ENCODE measurements around the gene LAPTM5.

The LAPTM5 gene

DNA sequence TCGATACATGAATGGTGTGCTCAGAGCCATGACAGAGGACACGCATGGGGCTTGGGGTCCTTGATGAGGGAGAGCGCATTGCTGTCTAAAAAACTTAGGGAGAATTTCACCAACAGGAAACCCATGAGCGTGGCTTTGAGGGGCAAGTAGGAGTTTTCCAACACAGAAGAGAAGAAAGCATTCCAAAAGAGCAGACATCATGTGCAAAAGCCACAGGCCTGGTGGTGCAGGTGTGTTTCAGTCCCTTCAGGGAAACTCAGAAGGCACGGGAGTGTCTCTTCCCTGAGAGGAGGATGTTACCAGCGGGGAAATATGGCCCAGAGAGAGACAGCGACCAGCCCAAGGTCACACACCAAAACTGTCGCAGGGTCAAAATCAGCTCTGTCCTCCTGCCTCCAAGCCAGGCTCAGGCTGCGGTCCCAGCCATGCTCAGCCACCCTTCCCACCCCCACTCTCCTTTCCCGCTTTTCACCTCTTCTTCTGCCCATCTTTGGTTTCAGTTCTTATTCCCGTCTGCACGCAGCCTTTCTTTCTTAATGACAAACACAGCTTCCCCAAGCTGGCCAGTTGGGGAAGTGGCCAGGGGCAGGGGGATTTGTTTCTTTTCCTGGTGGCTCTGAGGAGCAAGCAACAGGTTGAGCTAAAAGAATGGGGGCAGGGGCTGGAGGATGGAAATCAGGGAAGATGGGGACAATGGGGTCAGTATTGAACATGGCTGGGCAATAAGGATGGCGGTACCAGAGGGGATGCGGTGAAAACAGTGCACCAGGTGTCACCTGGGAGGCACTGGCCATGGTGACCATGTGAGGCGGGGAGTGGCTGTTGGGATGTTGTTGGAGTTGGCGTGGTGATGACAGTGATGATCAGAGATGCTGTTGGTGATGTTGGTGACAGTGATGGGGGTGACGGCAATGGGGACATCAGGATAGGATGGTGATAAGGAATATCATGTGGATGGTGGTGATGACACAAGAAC, 10.3 kb downstream of the LAPTM5 start:
- ChIA-PET CTCF (no interaction called here), POLR2A (no interaction called here)
- TF ChIP-seq ZNF311 (tag by site-specific recombination; IDR thresholded peaks at IDR 0.05; ENCODE audit: borderline replicate concordance) (no peak), ZNF157 (tag by site-specific recombination; IDR thresholded peaks at IDR 0.05) (0 out of 2 replicates have a peak, but pooled peaks have one; percentile 13), GLIS1 (tag by site-specific recombination; IDR thresholded peaks at IDR 0.05) (no peak), ZNF223 (tag by site-specific recombination; IDR thresholded peaks at IDR 0.05) (no peak), ZNF777 (tag by site-specific recombination; IDR thresholded peaks at IDR 0.05; ENCODE audit: borderline replicate concordance) (peak; percentile 45; the same call in 1 of the 2 replicates), ZNF791 (tag by site-specific recombination; IDR thresholded peaks at IDR 0.05) (0 out of 2 replicates have a peak, but pooled peaks have one; percentile 8), WT1 (tag by site-specific recombination; IDR thresholded peaks at IDR 0.05) (no peak), ZBTB48 (tag by site-specific recombination; IDR thresholded peaks at IDR 0.05) (0 out of 2 replicates have a peak, but pooled peaks have one; percentile 1), ZNF416 (tag by site-specific recombination; IDR thresholded peaks at IDR 0.05) (0 out of 2 replicates have a peak, but pooled peaks have one; percentile 70), ZNF596 (tag by site-specific recombination; IDR thresholded peaks at IDR 0.05) (no peak), SCRT1 (tag by site-specific recombination; IDR thresholded peaks at IDR 0.05; ENCODE audit: borderline replicate concordance) (peak; percentile 95), ZNF610 (tag by site-specific recombination; IDR thresholded peaks at IDR 0.05; ENCODE audit: borderline replicate concordance) (no peak), SCRT2 (tag by site-specific recombination; IDR thresholded peaks at IDR 0.05) (peak; percentile 99), ZFP3 (tag by site-specific recombination; IDR thresholded peaks at IDR 0.05; ENCODE audit: low read depth) (peak; percentile 51; the same call in 1 of the 2 replicates), ZNF514 (tag by site-specific recombination; IDR thresholded peaks at IDR 0.05) (no peak)
- TF ChIP-seq, protein P1, sequence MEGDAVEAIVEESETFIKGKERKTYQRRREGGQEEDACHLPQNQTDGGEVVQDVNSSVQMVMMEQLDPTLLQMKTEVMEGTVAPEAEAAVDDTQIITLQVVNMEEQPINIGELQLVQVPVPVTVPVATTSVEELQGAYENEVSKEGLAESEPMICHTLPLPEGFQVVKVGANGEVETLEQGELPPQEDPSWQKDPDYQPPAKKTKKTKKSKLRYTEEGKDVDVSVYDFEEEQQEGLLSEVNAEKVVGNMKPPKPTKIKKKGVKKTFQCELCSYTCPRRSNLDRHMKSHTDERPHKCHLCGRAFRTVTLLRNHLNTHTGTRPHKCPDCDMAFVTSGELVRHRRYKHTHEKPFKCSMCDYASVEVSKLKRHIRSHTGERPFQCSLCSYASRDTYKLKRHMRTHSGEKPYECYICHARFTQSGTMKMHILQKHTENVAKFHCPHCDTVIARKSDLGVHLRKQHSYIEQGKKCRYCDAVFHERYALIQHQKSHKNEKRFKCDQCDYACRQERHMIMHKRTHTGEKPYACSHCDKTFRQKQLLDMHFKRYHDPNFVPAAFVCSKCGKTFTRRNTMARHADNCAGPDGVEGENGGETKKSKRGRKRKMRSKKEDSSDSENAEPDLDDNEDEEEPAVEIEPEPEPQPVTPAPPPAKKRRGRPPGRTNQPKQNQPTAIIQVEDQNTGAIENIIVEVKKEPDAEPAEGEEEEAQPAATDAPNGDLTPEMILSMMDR (tag by site-specific recombination; IDR thresholded peaks at IDR 0.05): no peak
- TF ChIP-seq, protein P2, sequence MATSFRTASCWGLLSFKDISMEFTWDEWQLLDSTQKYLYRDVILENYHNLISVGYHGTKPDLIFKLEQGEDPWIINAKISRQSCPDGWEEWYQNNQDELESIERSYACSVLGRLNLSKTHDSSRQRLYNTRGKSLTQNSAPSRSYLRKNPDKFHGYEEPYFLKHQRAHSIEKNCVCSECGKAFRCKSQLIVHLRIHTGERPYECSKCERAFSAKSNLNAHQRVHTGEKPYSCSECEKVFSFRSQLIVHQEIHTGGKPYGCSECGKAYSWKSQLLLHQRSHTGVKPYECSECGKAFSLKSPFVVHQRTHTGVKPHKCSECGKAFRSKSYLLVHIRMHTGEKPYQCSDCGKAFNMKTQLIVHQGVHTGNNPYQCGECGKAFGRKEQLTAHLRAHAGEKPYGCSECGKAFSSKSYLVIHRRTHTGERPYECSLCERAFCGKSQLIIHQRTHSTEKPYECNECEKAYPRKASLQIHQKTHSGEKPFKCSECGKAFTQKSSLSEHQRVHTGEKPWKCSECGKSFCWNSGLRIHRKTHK (tag by site-specific recombination; IDR thresholded peaks at IDR 0.05): 0 out of 2 replicates have a peak, but pooled peaks have one; percentile 18
- H3K27ac ChIP-seq (ENCODE audit: extremely low read depth, low read depth, low read length): no peak overlapping the region; the same call in 1 of the 2 replicates
- no peaks in the 10 kb centered on the region for H3K36me3 ChIP-seq (ENCODE audit: control insufficient read depth in 2 of 2, insufficient read depth in 1 of 2, low read length in 2 of 2)
- no peaks in the 10 kb centered on the region for H3K4me1 ChIP-seq (ENCODE audit: control insufficient read depth, insufficient read depth, low read length)
- no peaks in the 10 kb centered on the region for H3K9me3 ChIP-seq (ENCODE audit: control insufficient read depth, insufficient read depth, low read depth, low read length)
- no peak overlapping the region for H3K4me3 ChIP-seq (ENCODE audit: low read depth, low read length)

DNA sequence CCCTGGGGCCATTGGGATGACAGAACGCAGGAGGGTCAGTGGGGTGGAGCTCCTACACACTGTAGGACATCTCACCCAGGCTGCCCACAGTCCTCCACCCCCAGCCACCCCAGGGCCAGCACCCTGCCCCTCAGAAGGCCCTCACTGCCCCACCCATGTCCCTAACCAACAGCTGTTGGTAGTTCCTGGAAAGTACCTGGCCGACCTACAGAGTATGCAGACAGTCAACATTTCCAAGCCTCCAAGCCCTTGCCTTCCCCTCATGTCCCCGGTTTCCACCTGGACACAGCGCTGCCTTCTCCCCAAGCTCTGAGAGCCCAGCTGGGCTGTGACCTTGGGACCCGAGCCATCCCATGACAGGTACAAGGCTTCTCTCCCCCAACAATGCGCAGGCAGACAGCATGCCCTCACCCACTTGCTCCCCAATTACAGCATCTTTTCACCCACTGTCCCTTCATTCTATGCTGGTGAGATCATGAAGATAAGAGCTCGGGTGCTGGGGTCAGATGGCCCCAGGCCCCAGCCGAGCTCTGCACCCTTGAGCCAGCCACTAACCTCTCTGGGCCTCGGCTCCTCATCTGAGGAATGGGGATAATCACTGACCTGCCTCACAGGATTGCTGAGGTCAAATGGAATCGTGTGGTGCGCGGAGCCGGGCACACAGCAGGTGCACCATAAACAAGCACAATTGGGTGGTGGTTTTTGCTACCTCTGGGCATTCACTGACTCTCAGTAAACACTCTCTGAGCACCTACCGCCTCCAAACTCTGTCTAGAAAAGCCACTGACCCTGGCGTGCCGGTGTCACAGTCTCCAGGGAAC, 11.2 kb downstream of the LAPTM5 start:
- Histone ChIP-seq H3K36me3 (ENCODE audit: control insufficient read depth in 2 of 2, insufficient read depth in 1 of 2, low read length in 2 of 2) (no peaks in the 10 kb centered on the region), H3K4me1 (ENCODE audit: control insufficient read depth, insufficient read depth, low read length) (no peaks in the 10 kb centered on the region), H3K9me3 (ENCODE audit: control insufficient read depth, insufficient read depth, low read depth, low read length) (no peaks in the 10 kb centered on the region), H3K4me3 (ENCODE audit: low read depth, low read length) (no peak overlapping the region), H3K27ac (ENCODE audit: extremely low read depth, low read depth, low read length) (no peak overlapping the region)
- ChIA-PET CTCF (no interaction called here), POLR2A (no interaction called here)
- 0 out of 2 replicates have a peak, but pooled peaks have one; percentile 43 for TF ChIP-seq ZIC2 (tag by site-specific recombination; IDR thresholded peaks at IDR 0.05)
- TF ChIP-seq ZNF302 (tag by site-specific recombination; IDR thresholded peaks at IDR 0.05; ENCODE audit: low read depth): no peak
- TF ChIP-seq ZFHX2 (tag by site-specific recombination; conservative IDR thresholded peaks at IDR 0.05): peak; percentile 19; the same call in 1 of the 2 replicates

Measured in HEK293 (cell line).